NCI-H2227 treated with DMSO at 0.1 percent for 48 hours (cell line): Measurements from ENCODE around the gene TMEM120A.

ENCODE experiments used
- DNase-seq: peaks from one replicate; lab custom pipeline; 2025; lab: John Stamatoyannopoulos, UW

TMEM120A gene

GRCh38 chr7:75981203-75981452, 13.3 kb downstream of the TMEM120A start:
- DNase-seq: no peak

GRCh38 chr7:75980430-75981202, 13.8 kb downstream of the TMEM120A start:
- DNase-seq: no peak

- DNase-seq: no peak
These were observed 14.5 kb downstream of the TMEM120A start for GRCh38 chr7:75979759-75980429.

GRCh38 chr7:75977743-75978142, 16.7 kb downstream of the TMEM120A start:
- DNase-seq: no peak

- no peak for DNase-seq
These were observed 22.2 kb downstream of the TMEM120A start for GRCh38 chr7:75971961-75972763.

GRCh38 chr7:75971309-75971960, 23.0 kb downstream of the TMEM120A start:
- DNase-seq: no peak

GRCh38 chr7:75969704-75970498, 24.5 kb downstream of the TMEM120A start:
- no peak for DNase-seq

- peak; percentile 28 for DNase-seq
These were observed 25.2 kb downstream of the TMEM120A start for GRCh38 chr7:75969182-75969581.

GRCh38 chr7:75968561-75969001, 25.8 kb downstream of the TMEM120A start:
- no peak for DNase-seq

- DNase-seq: no peak
These were observed 26.4 kb downstream of the TMEM120A start for GRCh38 chr7:75968012-75968411.

GRCh38 chr7:75967487-75967997, 26.9 kb downstream of the TMEM120A start:
- DNase-seq: peak; percentile 68

GRCh38 chr7:75967055-75967454, 27.3 kb downstream of the TMEM120A start:
- DNase-seq: no peak

GRCh38 chr7:75966190-75966961, 28.0 kb downstream of the TMEM120A start:
- DNase-seq: no peak

- DNase-seq: no peak
These were observed 28.8 kb downstream of the TMEM120A start for GRCh38 chr7:75965617-75966016.

- peak; percentile 56 for DNase-seq
These were observed 30.9 kb downstream of the TMEM120A start for GRCh38 chr7:75963381-75963995.

GRCh38 chr7:75962607-75963380, 31.6 kb downstream of the TMEM120A start:
- peak; percentile 56 for DNase-seq

GRCh38 chr7:75961218-75961617, 33.2 kb downstream of the TMEM120A start:
- no peak for DNase-seq

- no peak for DNase-seq
These were observed 34.0 kb downstream of the TMEM120A start for GRCh38 chr7:75960372-75960771.

GRCh38 chr7:75958802-75959543, 35.4 kb downstream of the TMEM120A start:
- DNase-seq: no peak
